ENCODE measurements around the gene ISLR.

The ISLR gene

GRCh38 chr15:74196175-74196574, 22.7 kb downstream of the ISLR start (continued):
- TF ChIP-seq ZNF311 (tag by site-specific recombination; IDR thresholded peaks at IDR 0.05; ENCODE audit: borderline replicate concordance), result no peak
- peak; percentile 70 for TF ChIP-seq ZBTB20 (tag by site-specific recombination; IDR thresholded peaks at IDR 0.05)
- TF ChIP-seq ZNF239 (tag by site-specific recombination; IDR thresholded peaks at IDR 0.05), result no peak
- TF ChIP-seq ZNF776 (tag by site-specific recombination; IDR thresholded peaks at IDR 0.05; ENCODE audit: borderline replicate concordance), result no peak
- TF ChIP-seq PRDM10 (tag by site-specific recombination; IDR thresholded peaks at IDR 0.05), result peak; percentile 92
- no peak for TF ChIP-seq ZNF155 (tag by site-specific recombination; IDR thresholded peaks at IDR 0.05)
- TF ChIP-seq OSR2 (tag by site-specific recombination; IDR thresholded peaks at IDR 0.05), result peak; percentile 88
- TF ChIP-seq MEIS1 (CRISPR knock-in tag; IDR thresholded peaks at IDR 0.05; ENCODE audit: borderline replicate concordance), result no peak
- TF ChIP-seq ZFP69B (tag by site-specific recombination; IDR thresholded peaks at IDR 0.05), result no peak
- peak; percentile 16; the same call in 1 of the 2 replicates for TF ChIP-seq ZNF843 (tag by site-specific recombination; IDR thresholded peaks at IDR 0.05)
- TF ChIP-seq GLIS1 (tag by site-specific recombination; IDR thresholded peaks at IDR 0.05), result peak; percentile 24; the same call in 1 of the 2 replicates
- no peak for TF ChIP-seq ATF2 (tag by site-specific recombination; IDR thresholded peaks at IDR 0.05; ENCODE audit: low read depth)
- TF ChIP-seq, protein P1, sequence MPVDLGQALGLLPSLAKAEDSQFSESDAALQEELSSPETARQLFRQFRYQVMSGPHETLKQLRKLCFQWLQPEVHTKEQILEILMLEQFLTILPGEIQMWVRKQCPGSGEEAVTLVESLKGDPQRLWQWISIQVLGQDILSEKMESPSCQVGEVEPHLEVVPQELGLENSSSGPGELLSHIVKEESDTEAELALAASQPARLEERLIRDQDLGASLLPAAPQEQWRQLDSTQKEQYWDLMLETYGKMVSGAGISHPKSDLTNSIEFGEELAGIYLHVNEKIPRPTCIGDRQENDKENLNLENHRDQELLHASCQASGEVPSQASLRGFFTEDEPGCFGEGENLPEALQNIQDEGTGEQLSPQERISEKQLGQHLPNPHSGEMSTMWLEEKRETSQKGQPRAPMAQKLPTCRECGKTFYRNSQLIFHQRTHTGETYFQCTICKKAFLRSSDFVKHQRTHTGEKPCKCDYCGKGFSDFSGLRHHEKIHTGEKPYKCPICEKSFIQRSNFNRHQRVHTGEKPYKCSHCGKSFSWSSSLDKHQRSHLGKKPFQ (tag by site-specific recombination; IDR thresholded peaks at IDR 0.05), result 0 out of 2 replicates have a peak, but pooled peaks have one; percentile 39
- no peak for TF ChIP-seq SALL2 (tag by site-specific recombination; IDR thresholded peaks at IDR 0.05; ENCODE audit: borderline replicate concordance)
- TF ChIP-seq, protein P2, sequence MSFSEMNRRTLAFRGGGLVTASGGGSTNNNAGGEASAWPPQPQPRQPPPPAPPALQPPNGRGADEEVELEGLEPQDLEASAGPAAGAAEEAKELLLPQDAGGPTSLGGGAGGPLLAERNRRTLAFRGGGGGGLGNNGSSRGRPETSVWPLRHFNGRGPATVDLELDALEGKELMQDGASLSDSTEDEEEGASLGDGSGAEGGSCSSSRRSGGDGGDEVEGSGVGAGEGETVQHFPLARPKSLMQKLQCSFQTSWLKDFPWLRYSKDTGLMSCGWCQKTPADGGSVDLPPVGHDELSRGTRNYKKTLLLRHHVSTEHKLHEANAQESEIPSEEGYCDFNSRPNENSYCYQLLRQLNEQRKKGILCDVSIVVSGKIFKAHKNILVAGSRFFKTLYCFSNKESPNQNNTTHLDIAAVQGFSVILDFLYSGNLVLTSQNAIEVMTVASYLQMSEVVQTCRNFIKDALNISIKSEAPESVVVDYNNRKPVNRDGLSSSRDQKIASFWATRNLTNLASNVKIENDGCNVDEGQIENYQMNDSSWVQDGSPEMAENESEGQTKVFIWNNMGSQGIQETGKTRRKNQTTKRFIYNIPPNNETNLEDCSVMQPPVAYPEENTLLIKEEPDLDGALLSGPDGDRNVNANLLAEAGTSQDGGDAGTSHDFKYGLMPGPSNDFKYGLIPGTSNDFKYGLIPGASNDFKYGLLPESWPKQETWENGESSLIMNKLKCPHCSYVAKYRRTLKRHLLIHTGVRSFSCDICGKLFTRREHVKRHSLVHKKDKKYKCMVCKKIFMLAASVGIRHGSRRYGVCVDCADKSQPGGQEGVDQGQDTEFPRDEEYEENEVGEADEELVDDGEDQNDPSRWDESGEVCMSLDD (tag by site-specific recombination; IDR thresholded peaks at IDR 0.05), result no peak
- peak; percentile 77 for TF ChIP-seq ZNF341 (tag by site-specific recombination; IDR thresholded peaks at IDR 0.05; ENCODE audit: low read depth)
- peak; percentile 21; the same call in 1 of the 2 replicates for TF ChIP-seq ZNF518A (tag by site-specific recombination; conservative IDR thresholded peaks at IDR 0.05; ENCODE audit: low read depth)
- TF ChIP-seq, protein P3, sequence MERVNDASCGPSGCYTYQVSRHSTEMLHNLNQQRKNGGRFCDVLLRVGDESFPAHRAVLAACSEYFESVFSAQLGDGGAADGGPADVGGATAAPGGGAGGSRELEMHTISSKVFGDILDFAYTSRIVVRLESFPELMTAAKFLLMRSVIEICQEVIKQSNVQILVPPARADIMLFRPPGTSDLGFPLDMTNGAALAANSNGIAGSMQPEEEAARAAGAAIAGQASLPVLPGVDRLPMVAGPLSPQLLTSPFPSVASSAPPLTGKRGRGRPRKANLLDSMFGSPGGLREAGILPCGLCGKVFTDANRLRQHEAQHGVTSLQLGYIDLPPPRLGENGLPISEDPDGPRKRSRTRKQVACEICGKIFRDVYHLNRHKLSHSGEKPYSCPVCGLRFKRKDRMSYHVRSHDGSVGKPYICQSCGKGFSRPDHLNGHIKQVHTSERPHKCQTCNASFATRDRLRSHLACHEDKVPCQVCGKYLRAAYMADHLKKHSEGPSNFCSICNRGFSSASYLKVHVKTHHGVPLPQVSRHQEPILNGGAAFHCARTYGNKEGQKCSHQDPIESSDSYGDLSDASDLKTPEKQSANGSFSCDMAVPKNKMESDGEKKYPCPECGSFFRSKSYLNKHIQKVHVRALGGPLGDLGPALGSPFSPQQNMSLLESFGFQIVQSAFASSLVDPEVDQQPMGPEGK (tag by site-specific recombination; IDR thresholded peaks at IDR 0.05), result peak; percentile 66
- no peak for TF ChIP-seq GFI1B (tag by site-specific recombination; IDR thresholded peaks at IDR 0.05)
- TF ChIP-seq ZNF521 (tag by site-specific recombination; IDR thresholded peaks at IDR 0.05), result no peak
- 0 out of 2 replicates have a peak, but pooled peaks have one; percentile 47 for TF ChIP-seq ZBTB21 (tag by site-specific recombination; IDR thresholded peaks at IDR 0.05)
- TF ChIP-seq ZXDB (tag by site-specific recombination; IDR thresholded peaks at IDR 0.05), result peak; percentile 34; the same call in 1 of the 2 replicates
- no peak for TF ChIP-seq ZFP3 (tag by site-specific recombination; IDR thresholded peaks at IDR 0.05; ENCODE audit: low read depth)
- TF ChIP-seq ZSCAN30 (tag by site-specific recombination; IDR thresholded peaks at IDR 0.05), result no peak

All from HEK293 (cell line).